Fibroblast of mammary gland (primary cell): ENCODE data around the gene BCAS3.

Experiments used
- DNase-seq: peaks from one replicate; pipeline ENCODE4 v3.0.0-alpha.2; 2010; ENCODE audit warnings: low read depth
- H3K4me3 ChIP-seq: 2 replicates; pipeline ENCODE4 v1.5.1; 2011; ENCODE audit warnings: low read depth, mild to moderate bottlenecking, low read length, moderate library complexity; ENCODE audit not compliant: control insufficient read depth
- TF ChIP-seq, protein P1 (sequence below): conservative IDR thresholded peaks from 2 replicates; pipeline ENCODE4 v1.5.1; 2011; ENCODE audit warnings: low read depth, low read length, inconsistent platforms; ENCODE audit not compliant: control insufficient read depth, insufficient read depth

The BCAS3 gene

DNA sequence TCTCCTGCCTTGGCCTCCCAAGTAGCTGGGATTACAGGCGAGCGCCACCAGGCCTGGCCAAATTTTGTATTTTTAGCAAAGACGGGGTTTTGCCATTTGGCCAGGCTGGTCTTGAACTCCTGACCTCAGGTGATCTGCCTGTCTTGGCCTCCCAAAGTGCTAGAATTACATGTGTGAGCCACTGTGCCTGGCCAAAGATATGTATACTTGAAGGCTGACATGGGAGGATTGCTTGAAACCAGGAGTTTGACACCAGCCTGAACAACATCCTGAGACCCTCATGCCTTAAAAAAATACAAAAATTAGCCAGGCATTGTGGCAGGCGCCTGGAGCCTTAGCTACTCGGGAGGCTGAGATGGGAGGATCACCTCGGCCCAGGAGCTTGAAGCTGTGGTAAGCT, 3.1 kb downstream of the BCAS3 start:
- TF ChIP-seq, protein P1, sequence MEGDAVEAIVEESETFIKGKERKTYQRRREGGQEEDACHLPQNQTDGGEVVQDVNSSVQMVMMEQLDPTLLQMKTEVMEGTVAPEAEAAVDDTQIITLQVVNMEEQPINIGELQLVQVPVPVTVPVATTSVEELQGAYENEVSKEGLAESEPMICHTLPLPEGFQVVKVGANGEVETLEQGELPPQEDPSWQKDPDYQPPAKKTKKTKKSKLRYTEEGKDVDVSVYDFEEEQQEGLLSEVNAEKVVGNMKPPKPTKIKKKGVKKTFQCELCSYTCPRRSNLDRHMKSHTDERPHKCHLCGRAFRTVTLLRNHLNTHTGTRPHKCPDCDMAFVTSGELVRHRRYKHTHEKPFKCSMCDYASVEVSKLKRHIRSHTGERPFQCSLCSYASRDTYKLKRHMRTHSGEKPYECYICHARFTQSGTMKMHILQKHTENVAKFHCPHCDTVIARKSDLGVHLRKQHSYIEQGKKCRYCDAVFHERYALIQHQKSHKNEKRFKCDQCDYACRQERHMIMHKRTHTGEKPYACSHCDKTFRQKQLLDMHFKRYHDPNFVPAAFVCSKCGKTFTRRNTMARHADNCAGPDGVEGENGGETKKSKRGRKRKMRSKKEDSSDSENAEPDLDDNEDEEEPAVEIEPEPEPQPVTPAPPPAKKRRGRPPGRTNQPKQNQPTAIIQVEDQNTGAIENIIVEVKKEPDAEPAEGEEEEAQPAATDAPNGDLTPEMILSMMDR = no peak

GRCh38 chr17:60685437-60685836, 7.8 kb downstream of the BCAS3 start:
- no peak for DNase-seq
- TF ChIP-seq, protein P1 = no peak
- no peak overlapping the region for H3K4me3 ChIP-seq

More for the DNA sequence above, 3.1 kb downstream of the BCAS3 start:
- H3K4me3 ChIP-seq = no peak overlapping the region
- DNase-seq = no peak

- TF ChIP-seq, protein P1 = no peak
- H3K4me3 ChIP-seq = no peak overlapping the region
- DNase-seq = peak; percentile 52
Observed at GRCh38 chr17:60695960-60696359, 18.3 kb downstream of the BCAS3 start.

DNA sequence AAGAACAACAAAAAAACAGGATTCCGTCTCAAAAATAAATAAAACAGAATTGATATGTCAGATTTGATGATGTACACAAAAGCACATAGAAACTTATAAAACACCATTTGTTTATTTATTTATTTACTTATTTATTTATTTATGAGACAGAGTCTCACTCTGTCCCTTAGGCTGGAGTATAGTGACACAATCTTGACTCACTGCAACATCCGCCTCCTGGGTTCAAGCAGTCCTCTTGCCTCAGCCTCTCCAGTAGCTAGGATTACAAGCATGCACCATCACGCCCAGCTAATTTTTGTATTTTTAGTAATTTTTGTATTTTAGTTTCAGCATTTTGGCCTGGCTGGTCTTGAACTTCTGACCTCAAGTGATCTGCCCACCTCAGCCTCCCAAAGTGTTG, 21.4 kb downstream of the BCAS3 start:
- DNase-seq = no peak
- TF ChIP-seq, protein P1 = no peak
- no peak overlapping the region for H3K4me3 ChIP-seq

DNA sequence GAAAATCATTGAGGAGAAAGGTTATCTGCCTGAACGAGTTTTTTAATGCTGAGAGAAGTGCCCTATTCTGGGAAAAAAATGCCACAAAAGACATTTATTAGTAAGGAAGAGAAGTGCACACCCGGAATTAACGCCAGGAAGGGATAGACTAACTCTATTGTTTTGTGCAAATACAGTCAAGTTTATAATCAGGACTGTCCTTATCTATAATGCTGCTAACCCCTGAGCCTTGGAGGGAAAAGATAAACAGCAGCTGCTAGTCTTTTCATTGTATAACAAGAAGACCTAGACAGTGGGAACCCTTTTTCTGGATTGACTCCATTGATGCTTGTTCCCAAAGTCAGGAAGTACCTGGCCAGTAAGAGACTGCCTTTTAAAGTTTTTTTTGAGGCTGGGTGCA, 26.5 kb downstream of the BCAS3 start:
- H3K4me3 ChIP-seq = no peak overlapping the region
- TF ChIP-seq, protein P1 = no peak
- no peak for DNase-seq

DNA sequence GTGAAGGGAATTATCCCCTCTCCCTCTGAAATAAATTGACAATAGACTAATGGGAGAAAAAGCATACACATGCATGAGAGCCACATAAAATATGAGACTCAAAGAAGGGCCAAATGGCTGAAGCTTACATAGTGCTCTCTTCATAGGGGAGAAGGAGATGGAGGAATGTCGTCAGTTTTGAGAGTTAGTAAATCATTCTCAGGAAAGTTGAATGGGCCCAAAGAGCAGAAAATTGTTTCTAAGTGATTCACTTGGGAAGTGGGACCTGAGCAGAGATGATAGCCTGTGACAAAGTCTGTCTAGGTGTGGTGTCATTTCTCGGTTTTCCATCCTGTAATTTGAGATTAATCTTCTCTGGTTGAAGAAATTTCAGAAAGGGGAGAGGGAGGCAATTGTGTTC, 35.0 kb downstream of the BCAS3 start:
- DNase-seq = no peak
- H3K4me3 ChIP-seq = no peak overlapping the region
- TF ChIP-seq, protein P1 = no peak

DNA sequence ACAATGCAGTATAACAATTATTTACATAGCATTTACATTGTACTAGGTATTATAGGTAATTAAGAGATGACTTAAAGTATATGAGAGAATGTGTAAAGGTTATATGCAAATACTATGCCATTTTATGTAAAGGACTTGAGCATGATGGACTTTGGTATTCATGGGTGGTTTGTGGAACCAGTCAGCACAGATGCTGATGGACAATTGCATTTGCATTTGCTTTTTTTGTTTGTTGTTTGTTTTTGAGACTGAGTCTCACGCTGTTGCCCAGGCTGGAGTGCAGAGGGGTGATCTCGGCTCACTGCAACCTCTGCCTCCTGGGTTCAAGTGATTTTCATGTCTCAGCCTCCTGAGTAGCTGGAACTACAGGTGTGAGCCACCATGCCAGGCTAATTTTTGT, 36.0 kb downstream of the BCAS3 start:
- no peak for DNase-seq
- TF ChIP-seq, protein P1 = no peak
- no peak overlapping the region for H3K4me3 ChIP-seq
